Uterus (tissue), 2 donors: ENCODE data around the gene EGLN3.

ENCODE experiments used
- POLR2A ChIP-seq, 2 donors: fragments of 450-650 bp; IDR thresholded peaks; one replicate each; pipeline ENCODE4 v1.6.1; 2016; ENCODE audit warnings: antibody characterized with exemption in 2 of 2, mild to moderate bottlenecking in 1 of 2, moderate library complexity in 1 of 2
- TF ChIP-seq, protein P1 (sequence below), 4 experiments: fragments of 200-600 bp in 2 of 4; fragments of 450-650 bp in 2 of 4; sonication (generic) in 2 of 4; IDR thresholded peaks; one replicate each; pipeline ENCODE4 v1.5.1; 2016 to 2019; ENCODE audit warnings: antibody characterized with exemption in 4 of 4, mild to moderate bottlenecking in 2 of 4, moderate library complexity in 1 of 4

DNA sequence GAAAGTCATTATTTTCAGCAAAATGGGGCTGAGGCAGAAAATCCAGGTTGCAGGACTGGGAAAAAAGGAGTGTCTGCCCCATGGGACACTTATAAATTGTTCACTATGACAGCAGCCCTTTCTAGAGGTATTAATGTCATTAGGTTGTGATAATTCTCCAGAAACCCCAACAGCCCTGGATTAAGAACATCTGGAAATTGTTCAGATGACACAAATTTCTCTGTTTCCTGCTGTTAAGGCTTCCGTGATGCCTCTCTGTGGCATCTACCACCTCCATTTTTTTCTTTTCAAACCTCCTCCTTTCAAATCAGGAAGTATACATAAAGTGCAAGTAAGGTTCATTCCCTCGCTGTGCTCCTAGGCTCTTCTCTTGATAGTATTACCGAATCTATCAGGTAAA is 25.6 kb downstream of the EGLN3 start:
- TF ChIP-seq, protein P1, sequence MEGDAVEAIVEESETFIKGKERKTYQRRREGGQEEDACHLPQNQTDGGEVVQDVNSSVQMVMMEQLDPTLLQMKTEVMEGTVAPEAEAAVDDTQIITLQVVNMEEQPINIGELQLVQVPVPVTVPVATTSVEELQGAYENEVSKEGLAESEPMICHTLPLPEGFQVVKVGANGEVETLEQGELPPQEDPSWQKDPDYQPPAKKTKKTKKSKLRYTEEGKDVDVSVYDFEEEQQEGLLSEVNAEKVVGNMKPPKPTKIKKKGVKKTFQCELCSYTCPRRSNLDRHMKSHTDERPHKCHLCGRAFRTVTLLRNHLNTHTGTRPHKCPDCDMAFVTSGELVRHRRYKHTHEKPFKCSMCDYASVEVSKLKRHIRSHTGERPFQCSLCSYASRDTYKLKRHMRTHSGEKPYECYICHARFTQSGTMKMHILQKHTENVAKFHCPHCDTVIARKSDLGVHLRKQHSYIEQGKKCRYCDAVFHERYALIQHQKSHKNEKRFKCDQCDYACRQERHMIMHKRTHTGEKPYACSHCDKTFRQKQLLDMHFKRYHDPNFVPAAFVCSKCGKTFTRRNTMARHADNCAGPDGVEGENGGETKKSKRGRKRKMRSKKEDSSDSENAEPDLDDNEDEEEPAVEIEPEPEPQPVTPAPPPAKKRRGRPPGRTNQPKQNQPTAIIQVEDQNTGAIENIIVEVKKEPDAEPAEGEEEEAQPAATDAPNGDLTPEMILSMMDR (IDR thresholded peaks at IDR 0.05): no peak
- TF ChIP-seq POLR2A (IDR thresholded peaks at IDR 0.05): no peak
